ENCODE data around the gene P2RX2. TPM values are rescaled to one million over a fixed set of nuclear protein-coding genes. Genes with fewer than 3 reads are reported as not detected.
A peak's percentile ranks its signal among the peaks of the same experiment; 100 is the strongest.

P2RX2 gene
- total RNA-seq, 2 donors from 2014 or later = 1.0 TPM; not detected in 1

DNA sequence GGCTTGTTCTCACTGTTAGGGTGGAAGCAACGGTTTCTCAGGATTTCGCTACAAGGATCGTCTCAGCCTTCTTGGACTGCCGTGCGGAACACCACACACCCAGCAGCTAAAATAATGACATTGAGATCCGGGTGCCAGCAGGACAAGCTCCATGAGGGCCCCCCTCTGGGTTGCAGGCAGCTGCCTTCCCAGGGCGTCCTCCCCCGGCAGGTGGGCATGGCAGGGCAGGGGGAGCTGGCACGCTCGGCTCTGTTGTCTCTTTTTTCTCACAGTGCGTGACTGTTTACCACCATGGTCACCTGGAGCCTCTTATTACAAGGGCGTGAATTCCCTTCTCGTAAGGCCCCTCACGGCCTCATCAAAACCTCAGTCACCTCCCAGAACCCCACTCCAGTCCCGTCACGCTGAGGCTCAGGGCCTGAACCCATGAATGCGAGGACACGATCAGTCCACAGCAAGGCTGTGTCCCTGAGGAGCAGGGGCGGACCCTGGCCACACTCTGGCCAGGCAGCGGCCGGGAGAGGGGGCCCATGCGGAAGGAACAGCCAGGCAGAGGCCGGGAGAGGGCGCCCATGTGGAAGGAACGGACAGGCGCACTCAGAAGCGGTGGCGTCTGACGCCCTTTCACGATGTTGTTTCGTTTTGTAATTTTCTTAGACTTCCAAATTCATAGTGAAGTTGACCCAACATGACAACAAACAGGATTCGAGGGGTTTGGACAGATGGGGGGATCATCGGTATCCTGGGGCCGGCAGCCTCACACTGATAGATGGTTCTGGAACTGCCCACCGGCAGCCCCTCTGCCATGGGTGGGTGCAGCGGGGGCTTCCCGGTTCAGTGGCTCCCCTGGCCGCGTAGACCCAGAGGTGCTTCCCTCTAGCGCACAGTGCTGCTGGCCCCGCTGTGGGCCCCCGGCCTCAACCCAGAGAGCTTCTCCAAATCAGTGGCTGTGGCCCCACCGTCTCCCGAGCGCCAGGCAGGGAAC, 18.2 kb upstream of the P2RX2 start:
- peak; percentile 56 to 77 (median 64) for DNase-seq
- H3K9me3 ChIP-seq = no peaks in the 10 kb centered on the region
- intact Hi-C loops (cut with DNase I) = no loop called here
- no peaks in the 10 kb centered on the region for H3K36me3 ChIP-seq (replicated peaks in 1 of 2; ENCODE audit: insufficient read depth in 1 of 2, low read depth in 2 of 2)
- H3K27me3 ChIP-seq = peaks cover 0 to 37% of the 10 kb centered on the region in 2 donors
- H3K4me3 ChIP-seq = no peak overlapping the region
- WGBS, 2 donors = 20 to 28% methylated on average over 26 to 45 of the region's 45 CpGs
- no peak overlapping the region for H3K27ac ChIP-seq
- no peak for TF ChIP-seq POLR2A (IDR thresholded peaks at IDR 0.05)
- TF ChIP-seq, protein P1, sequence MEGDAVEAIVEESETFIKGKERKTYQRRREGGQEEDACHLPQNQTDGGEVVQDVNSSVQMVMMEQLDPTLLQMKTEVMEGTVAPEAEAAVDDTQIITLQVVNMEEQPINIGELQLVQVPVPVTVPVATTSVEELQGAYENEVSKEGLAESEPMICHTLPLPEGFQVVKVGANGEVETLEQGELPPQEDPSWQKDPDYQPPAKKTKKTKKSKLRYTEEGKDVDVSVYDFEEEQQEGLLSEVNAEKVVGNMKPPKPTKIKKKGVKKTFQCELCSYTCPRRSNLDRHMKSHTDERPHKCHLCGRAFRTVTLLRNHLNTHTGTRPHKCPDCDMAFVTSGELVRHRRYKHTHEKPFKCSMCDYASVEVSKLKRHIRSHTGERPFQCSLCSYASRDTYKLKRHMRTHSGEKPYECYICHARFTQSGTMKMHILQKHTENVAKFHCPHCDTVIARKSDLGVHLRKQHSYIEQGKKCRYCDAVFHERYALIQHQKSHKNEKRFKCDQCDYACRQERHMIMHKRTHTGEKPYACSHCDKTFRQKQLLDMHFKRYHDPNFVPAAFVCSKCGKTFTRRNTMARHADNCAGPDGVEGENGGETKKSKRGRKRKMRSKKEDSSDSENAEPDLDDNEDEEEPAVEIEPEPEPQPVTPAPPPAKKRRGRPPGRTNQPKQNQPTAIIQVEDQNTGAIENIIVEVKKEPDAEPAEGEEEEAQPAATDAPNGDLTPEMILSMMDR (IDR thresholded peaks at IDR 0.05) = peak; percentile 33 to 63 (median 45)
- peak; percentile 74 for ATAC-seq
- H3K4me1 ChIP-seq = peaks cover 27% of the 10 kb centered on the region

DNA sequence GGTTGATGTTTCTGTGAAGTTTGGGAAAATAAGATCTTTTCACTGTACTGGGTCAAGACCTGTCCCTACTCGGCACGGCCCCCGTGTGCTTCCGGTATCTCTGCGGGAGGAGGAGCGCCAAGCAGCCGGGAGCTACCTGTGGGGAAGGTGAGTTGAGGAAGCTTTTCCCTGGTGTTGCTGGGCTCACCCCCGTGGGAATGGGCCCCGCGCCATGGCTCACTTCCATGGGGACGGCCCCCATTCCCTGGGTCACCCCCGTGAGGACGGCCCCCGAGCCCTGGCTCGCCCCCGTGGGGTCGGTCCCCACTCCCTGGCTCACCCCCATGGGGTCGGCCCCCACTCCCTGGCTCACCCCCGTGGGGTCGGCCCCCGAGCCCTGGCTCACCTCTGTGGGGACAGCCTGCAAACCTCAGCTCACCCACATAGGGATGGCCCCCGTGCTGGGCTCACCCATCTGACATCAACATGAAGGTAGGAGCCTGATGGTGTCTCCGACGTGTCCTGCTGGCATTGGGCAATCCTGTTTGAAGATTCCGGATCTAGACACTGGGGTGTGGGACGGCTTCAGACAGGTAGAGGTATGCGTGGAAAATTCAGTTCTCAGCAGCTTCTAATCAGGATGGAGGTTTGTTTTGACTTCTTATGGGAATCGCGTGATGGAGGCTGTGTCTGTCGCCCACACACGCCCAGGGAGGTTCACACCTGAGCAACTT, 17.2 kb upstream of the P2RX2 start:
- peaks cover 0 to 39% of the 10 kb centered on the region in 2 donors for H3K27me3 ChIP-seq
- intact Hi-C loops (cut with DNase I) = no loop called here
- H3K4me3 ChIP-seq = no peak overlapping the region
- H3K36me3 ChIP-seq (replicated peaks in 1 of 2; ENCODE audit: insufficient read depth in 1 of 2, low read depth in 2 of 2) = no peaks in the 10 kb centered on the region
- ATAC-seq = no peak
- H3K27ac ChIP-seq = no peak overlapping the region
- H3K4me1 ChIP-seq = peaks cover 27% of the 10 kb centered on the region
- 61 to 73% methylated on average over 12 to 29 of the region's 31 CpGs for WGBS, 2 donors
- no peaks in the 10 kb centered on the region for H3K9me3 ChIP-seq
- TF ChIP-seq, protein P1 (IDR thresholded peaks at IDR 0.05) = no peak
- TF ChIP-seq POLR2A (IDR thresholded peaks at IDR 0.05) = no peak
- no peak for DNase-seq

DNA sequence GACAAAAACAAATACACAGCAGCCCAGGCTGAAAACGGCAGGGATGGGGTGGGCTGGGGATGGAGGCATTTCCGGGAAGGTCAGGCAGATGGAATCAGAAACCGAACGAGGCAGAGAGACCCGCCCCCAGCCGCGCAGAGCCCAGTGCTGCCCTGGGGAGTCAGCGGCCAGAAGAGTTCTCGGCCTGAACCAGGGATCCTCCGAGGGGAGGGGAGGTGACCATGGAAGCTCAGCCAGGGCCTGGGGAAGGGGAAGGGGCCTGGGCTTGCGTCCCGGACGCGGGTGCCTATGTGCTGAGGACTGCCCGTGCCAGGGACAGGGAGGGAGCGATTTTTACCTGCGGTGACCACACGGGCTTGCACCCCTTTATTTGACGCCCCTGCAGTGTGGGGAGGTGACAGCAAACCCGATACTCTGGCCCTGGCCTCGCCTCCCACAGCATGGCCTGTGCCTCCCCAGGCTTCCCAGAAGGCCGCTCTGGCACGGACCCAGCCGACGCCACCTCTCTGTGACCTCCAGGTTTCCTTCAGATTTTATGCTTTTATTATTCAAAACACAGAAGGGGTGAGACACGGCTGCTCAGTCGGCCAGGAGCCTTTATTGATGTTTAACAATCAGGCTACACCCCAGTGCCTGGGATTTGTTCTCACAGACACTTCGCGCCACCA, 15.9 kb upstream of the P2RX2 start:
- intact Hi-C loops (cut with DNase I) = no loop called here
- Histone ChIP-seq H3K4me1 (peaks cover 24% of the 10 kb centered on the region), H3K4me3 (no peak overlapping the region), H3K27me3 (peaks cover 0 to 41% of the 10 kb centered on the region in 2 donors), H3K27ac (peak overlapping the region in 1 of 4 donors; percentile 21), H3K36me3 (replicated peaks in 1 of 2; ENCODE audit: insufficient read depth in 1 of 2, low read depth in 2 of 2) (no peaks in the 10 kb centered on the region), H3K9me3 (no peaks in the 10 kb centered on the region)
- no peak for TF ChIP-seq POLR2A (IDR thresholded peaks at IDR 0.05)
- TF ChIP-seq, protein P1 (IDR thresholded peaks at IDR 0.05) = no peak
- no peak for DNase-seq
- WGBS, 2 donors = 21 to 34% methylated on average over 12 to 29 of the region's 29 CpGs
- no peak for ATAC-seq

DNA sequence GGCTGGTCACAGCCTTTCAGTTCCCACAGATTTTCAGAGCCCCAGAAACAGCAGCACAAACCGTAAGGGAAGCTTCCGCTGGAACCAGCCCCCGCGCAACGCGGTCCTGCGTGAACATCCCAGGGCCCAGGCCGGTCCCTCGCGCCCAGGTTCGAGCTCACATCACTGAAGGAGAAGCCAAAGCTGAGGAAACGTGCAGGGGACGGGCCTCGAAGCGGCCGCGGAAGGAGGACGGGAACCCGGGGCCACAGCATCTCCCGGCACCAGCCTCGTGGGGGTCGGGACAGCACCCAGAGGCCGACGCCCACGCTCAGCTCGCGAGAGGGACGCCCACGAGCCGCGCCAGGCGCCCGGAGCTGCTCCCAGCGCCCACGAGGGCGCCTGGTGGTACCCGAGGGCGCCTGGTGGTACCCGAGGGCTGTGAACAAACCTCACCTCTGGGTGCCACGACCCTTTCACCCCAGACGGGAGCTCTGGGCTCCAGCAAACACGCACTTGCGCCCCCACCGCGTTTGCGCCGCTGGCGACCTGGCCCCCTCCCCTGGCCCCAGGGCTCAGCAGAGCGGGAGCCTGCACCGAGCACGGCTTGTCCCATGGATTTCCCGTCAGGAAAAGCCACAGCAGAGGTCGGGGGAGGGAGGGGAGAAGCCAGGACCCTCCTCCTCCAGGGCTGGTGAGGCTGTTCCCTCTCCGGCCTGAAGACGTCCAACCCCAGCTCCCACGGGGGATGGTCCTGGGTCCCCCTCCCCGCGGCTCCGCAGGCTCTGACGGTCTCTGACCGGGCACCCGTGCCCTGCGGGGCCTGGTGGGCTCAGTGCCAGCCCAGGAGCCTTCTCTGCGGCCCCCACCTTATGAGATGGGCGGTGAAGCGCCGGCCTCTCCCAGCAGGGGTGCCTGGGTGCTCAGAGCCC, 15.1 kb upstream of the P2RX2 start:
- intact Hi-C loops (cut with DNase I) = no loop called here
- TF ChIP-seq POLR2A (IDR thresholded peaks at IDR 0.05) = no peak
- TF ChIP-seq, protein P1 (IDR thresholded peaks at IDR 0.05) = no peak
- 42 to 55% methylated on average over 13 to 52 of the region's 67 CpGs for WGBS, 2 donors
- H3K4me1 ChIP-seq = peaks cover 22% of the 10 kb centered on the region
- peak overlapping the region in 1 of 4 donors; percentile 21 for H3K27ac ChIP-seq
- DNase-seq (no peak), ATAC-seq (no peak)
- peaks cover 0 to 41% of the 10 kb centered on the region in 2 donors for H3K27me3 ChIP-seq
- no peaks in the 10 kb centered on the region for H3K9me3 ChIP-seq
- H3K36me3 ChIP-seq (replicated peaks in 1 of 2; ENCODE audit: insufficient read depth in 1 of 2, low read depth in 2 of 2) = no peaks in the 10 kb centered on the region
- no peak overlapping the region for H3K4me3 ChIP-seq

All from body of pancreas (tissue), 4 donors.